WTC11 (cell line): ENCODE results near the gene SAMD4A. TPM values are rescaled to one million over a fixed set of nuclear protein-coding genes. Genes with fewer than 3 reads are reported as not detected.
A peak's percentile ranks its signal among the peaks of the same experiment; 100 is the strongest.

Experiments used
- ATAC-seq: fragments of 200-7000 bp; cut with Tn5 transposase; 2 replicates; pipeline ENCODE4 v1.10.0; 2021; ENCODE audit warnings: mild to moderate bottlenecking, moderate library complexity
- CTCF ChIA-PET: fragments of 300-600 bp; sonication (Branson Sonifier 250); formaldehyde crosslinking; loops from one replicate; lab custom pipeline; 2021; ENCODE audit warnings: antibody characterized with exemption; lab: Charles Lee
- POLR2A ChIA-PET: fragments of 350-600 bp; sonication (Branson Sonifier 250); formaldehyde crosslinking; loops from one replicate; lab custom pipeline; 2021; ENCODE audit warnings: antibody characterized with exemption; lab: Charles Lee
- DNase-seq: peaks from one replicate; pipeline ENCODE4 v3.0.0; 2021; ENCODE audit warnings: low spot score
- H3K27ac Mint-ChIP-seq: 2 replicates; pipeline ENCODE4 v1.8.0; 2021; ENCODE audit warnings: mixed read lengths
- H3K27me3 Mint-ChIP-seq: 2 replicates; pipeline ENCODE4 v1.8.0; 2021; ENCODE audit warnings: low read depth, mild to moderate bottlenecking, moderate library complexity, mixed read lengths
- H3K36me3 Mint-ChIP-seq: 2 replicates; pipeline ENCODE4 v1.8.0; 2021; ENCODE audit warnings: mixed read lengths
- H3K4me1 Mint-ChIP-seq: 2 replicates; pipeline ENCODE4 v1.8.0; 2022; ENCODE audit warnings: mixed read lengths
- H3K4me3 Mint-ChIP-seq: 2 replicates; pipeline ENCODE4 v1.8.0; 2021; ENCODE audit warnings: mild to moderate bottlenecking, moderate library complexity, mixed read lengths
- H3K9me3 Mint-ChIP-seq: 2 replicates; pipeline ENCODE4 v1.8.0; 2021; ENCODE audit warnings: mixed read lengths
- CBFB ChIP-seq: sonication (generic); formaldehyde crosslinking; IDR thresholded peaks from 2 replicates; pipeline ENCODE4 v1.8.1; 2022; ENCODE audit warnings: mild to moderate bottlenecking, low read depth, missing genetic modification reagents
- EMX1 ChIP-seq: fragments of 250-450 bp; sonication (Bioruptor Pico); IDR thresholded peaks from 2 replicates; pipeline ENCODE4 v1.8.0; 2021; ENCODE audit warnings: mild to moderate bottlenecking
- IRF2 ChIP-seq: sonication (generic); formaldehyde crosslinking; IDR thresholded peaks from 2 replicates; pipeline ENCODE4 v1.8.0; 2022; ENCODE audit warnings: low read depth, missing genetic modification reagents, borderline replicate concordance
- JUN ChIP-seq: sonication (generic); formaldehyde crosslinking; IDR thresholded peaks from 2 replicates; pipeline ENCODE4 v1.8.0; 2023; ENCODE audit warnings: mild to moderate bottlenecking, missing genetic modification reagents
- total RNA-seq: library from RNA; stranded (reverse); gene quantifications from 3 replicates; pipeline ENCODE4 v1.2.3, GENCODE V29; 2021
- TF ChIP-seq, protein P1 (sequence below): fragments of 200-600 bp; IDR thresholded peaks from 2 replicates; pipeline ENCODE4 v1.8.0; 2022; ENCODE audit warnings: antibody characterized with exemption
- TF ChIP-seq, protein P2 (sequence below): sonication (generic); formaldehyde crosslinking; IDR thresholded peaks from 2 replicates; pipeline ENCODE4 v1.8.0; 2023; ENCODE audit warnings: missing genetic modification reagents, mild to moderate bottlenecking, borderline replicate concordance
- TF ChIP-seq, protein P3 (sequence below): sonication (generic); formaldehyde crosslinking; IDR thresholded peaks from 2 replicates; pipeline ENCODE4 v1.8.1; 2023; ENCODE audit warnings: mild to moderate bottlenecking, missing genetic modification reagents, borderline replicate concordance
- TF ChIP-seq, protein P4 (sequence below): sonication (generic); formaldehyde crosslinking; IDR thresholded peaks from 2 replicates; pipeline ENCODE4 v1.8.0; 2022; ENCODE audit warnings: mild to moderate bottlenecking, missing genetic modification reagents
- TF ChIP-seq, protein P5 (sequence below): sonication (generic); formaldehyde crosslinking; IDR thresholded peaks from 2 replicates; pipeline ENCODE4 v1.8.0; 2022; ENCODE audit warnings: mild to moderate bottlenecking, missing genetic modification reagents
- TF ChIP-seq, protein P6 (sequence below): sonication (generic); formaldehyde crosslinking; IDR thresholded peaks from 2 replicates; pipeline ENCODE4 v1.8.1; 2023; ENCODE audit warnings: mild to moderate bottlenecking, missing genetic modification reagents, moderate library complexity

The SAMD4A gene
- total RNA-seq, 1 experiment from 2014 or later: 6.0 TPM

DNA sequence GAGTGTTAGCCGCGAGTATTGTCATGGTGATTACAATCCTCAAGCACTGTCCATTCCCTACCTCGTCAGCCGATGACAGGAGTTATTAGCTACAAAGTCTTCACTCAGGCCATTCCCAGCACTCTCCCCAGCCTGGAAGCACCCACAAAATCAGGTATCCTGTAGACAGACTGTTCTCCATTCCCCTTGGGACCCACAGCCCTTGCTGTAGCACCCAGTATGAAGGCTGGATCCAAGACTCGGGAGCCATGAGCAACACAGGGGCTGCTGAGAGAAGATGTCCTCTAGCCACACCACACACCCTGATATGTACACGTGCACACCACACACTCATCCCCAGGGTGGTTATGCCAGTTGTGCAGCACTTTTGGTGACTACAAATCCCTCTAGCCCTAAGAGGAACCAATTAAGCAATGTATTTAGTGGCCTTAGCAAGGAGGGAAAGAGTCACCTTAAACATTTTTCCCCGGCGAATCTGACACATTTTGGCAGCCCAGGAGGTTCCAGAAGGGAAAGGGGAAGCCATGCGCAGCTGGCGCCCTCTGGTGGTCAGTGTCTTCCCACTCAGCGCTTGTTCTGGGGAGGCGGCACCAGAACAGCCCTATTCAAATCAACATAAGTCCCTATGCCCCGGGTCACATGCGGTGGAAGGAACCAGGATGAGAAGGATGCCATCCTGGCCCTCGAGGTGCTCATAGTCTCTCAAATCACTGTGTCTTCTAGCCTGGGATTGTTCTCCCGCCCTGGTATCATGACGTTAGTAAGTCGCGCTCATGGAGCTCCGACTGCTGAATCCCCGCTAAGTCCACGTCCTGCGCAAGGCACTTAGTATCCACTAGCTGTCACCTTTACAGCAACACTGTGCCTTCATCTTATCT lies 238.8 kb downstream of the SAMD4A start:
- CTCF ChIA-PET: interaction anchor here (0.6 to 5.5 kb wide), 25 partner anchors 8 to 449 kb away, joined by 3 to 51 read pairs (median 5); partner anchors contain the start of genes CGRRF1, GCH1 and SAMD4A
- POLR2A ChIA-PET: interaction anchor here (0.5 to 1.8 kb wide), 4 partner anchors 23 to 240 kb away, joined by 3 to 6 read pairs (median 4); no protein-coding TSS in a partner anchor
- Mint-ChIP-seq H3K4me1 (peaks cover 21% of the 10 kb centered on the region), H3K27me3 (peaks cover 9% of the 10 kb centered on the region), H3K9me3 (peaks cover 6% of the 10 kb centered on the region), H3K27ac (no peak overlapping the region), H3K4me3 (no peak overlapping the region), H3K36me3 (no peaks in the 10 kb centered on the region)
- TF ChIP-seq, protein P1, sequence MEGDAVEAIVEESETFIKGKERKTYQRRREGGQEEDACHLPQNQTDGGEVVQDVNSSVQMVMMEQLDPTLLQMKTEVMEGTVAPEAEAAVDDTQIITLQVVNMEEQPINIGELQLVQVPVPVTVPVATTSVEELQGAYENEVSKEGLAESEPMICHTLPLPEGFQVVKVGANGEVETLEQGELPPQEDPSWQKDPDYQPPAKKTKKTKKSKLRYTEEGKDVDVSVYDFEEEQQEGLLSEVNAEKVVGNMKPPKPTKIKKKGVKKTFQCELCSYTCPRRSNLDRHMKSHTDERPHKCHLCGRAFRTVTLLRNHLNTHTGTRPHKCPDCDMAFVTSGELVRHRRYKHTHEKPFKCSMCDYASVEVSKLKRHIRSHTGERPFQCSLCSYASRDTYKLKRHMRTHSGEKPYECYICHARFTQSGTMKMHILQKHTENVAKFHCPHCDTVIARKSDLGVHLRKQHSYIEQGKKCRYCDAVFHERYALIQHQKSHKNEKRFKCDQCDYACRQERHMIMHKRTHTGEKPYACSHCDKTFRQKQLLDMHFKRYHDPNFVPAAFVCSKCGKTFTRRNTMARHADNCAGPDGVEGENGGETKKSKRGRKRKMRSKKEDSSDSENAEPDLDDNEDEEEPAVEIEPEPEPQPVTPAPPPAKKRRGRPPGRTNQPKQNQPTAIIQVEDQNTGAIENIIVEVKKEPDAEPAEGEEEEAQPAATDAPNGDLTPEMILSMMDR: peak; percentile 95
- TF ChIP-seq, protein P2, sequence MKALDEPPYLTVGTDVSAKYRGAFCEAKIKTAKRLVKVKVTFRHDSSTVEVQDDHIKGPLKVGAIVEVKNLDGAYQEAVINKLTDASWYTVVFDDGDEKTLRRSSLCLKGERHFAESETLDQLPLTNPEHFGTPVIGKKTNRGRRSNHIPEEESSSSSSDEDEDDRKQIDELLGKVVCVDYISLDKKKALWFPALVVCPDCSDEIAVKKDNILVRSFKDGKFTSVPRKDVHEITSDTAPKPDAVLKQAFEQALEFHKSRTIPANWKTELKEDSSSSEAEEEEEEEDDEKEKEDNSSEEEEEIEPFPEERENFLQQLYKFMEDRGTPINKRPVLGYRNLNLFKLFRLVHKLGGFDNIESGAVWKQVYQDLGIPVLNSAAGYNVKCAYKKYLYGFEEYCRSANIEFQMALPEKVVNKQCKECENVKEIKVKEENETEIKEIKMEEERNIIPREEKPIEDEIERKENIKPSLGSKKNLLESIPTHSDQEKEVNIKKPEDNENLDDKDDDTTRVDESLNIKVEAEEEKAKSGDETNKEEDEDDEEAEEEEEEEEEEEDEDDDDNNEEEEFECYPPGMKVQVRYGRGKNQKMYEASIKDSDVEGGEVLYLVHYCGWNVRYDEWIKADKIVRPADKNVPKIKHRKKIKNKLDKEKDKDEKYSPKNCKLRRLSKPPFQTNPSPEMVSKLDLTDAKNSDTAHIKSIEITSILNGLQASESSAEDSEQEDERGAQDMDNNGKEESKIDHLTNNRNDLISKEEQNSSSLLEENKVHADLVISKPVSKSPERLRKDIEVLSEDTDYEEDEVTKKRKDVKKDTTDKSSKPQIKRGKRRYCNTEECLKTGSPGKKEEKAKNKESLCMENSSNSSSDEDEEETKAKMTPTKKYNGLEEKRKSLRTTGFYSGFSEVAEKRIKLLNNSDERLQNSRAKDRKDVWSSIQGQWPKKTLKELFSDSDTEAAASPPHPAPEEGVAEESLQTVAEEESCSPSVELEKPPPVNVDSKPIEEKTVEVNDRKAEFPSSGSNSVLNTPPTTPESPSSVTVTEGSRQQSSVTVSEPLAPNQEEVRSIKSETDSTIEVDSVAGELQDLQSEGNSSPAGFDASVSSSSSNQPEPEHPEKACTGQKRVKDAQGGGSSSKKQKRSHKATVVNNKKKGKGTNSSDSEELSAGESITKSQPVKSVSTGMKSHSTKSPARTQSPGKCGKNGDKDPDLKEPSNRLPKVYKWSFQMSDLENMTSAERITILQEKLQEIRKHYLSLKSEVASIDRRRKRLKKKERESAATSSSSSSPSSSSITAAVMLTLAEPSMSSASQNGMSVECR (CRISPR knock-in tag): 0 out of 2 replicates have a peak, but pooled peaks have one; percentile 26
- TF ChIP-seq, protein P3, sequence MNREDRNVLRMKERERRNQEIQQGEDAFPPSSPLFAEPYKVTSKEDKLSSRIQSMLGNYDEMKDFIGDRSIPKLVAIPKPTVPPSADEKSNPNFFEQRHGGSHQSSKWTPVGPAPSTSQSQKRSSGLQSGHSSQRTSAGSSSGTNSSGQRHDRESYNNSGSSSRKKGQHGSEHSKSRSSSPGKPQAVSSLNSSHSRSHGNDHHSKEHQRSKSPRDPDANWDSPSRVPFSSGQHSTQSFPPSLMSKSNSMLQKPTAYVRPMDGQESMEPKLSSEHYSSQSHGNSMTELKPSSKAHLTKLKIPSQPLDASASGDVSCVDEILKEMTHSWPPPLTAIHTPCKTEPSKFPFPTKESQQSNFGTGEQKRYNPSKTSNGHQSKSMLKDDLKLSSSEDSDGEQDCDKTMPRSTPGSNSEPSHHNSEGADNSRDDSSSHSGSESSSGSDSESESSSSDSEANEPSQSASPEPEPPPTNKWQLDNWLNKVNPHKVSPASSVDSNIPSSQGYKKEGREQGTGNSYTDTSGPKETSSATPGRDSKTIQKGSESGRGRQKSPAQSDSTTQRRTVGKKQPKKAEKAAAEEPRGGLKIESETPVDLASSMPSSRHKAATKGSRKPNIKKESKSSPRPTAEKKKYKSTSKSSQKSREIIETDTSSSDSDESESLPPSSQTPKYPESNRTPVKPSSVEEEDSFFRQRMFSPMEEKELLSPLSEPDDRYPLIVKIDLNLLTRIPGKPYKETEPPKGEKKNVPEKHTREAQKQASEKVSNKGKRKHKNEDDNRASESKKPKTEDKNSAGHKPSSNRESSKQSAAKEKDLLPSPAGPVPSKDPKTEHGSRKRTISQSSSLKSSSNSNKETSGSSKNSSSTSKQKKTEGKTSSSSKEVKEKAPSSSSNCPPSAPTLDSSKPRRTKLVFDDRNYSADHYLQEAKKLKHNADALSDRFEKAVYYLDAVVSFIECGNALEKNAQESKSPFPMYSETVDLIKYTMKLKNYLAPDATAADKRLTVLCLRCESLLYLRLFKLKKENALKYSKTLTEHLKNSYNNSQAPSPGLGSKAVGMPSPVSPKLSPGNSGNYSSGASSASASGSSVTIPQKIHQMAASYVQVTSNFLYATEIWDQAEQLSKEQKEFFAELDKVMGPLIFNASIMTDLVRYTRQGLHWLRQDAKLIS (CRISPR knock-in tag): no peak
- TF ChIP-seq, protein P4, sequence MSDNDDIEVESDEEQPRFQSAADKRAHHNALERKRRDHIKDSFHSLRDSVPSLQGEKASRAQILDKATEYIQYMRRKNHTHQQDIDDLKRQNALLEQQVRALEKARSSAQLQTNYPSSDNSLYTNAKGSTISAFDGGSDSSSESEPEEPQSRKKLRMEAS (CRISPR knock-in tag): peak; percentile 68
- TF ChIP-seq CBFB (CRISPR knock-in tag): no peak; the same call in 1 of the 2 replicates
- TF ChIP-seq, protein P5, sequence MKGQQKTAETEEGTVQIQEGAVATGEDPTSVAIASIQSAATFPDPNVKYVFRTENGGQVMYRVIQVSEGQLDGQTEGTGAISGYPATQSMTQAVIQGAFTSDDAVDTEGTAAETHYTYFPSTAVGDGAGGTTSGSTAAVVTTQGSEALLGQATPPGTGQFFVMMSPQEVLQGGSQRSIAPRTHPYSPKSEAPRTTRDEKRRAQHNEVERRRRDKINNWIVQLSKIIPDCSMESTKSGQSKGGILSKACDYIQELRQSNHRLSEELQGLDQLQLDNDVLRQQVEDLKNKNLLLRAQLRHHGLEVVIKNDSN (CRISPR knock-in tag): peak; percentile 52; the same call in 1 of the 2 replicates
- TF ChIP-seq, protein P6, sequence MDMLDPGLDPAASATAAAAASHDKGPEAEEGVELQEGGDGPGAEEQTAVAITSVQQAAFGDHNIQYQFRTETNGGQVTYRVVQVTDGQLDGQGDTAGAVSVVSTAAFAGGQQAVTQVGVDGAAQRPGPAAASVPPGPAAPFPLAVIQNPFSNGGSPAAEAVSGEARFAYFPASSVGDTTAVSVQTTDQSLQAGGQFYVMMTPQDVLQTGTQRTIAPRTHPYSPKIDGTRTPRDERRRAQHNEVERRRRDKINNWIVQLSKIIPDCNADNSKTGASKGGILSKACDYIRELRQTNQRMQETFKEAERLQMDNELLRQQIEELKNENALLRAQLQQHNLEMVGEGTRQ (CRISPR knock-in tag): peak; percentile 42; the same call in 1 of the 2 replicates
- DNase-seq (peak; percentile 93), ATAC-seq (peak; percentile 85)

DNA sequence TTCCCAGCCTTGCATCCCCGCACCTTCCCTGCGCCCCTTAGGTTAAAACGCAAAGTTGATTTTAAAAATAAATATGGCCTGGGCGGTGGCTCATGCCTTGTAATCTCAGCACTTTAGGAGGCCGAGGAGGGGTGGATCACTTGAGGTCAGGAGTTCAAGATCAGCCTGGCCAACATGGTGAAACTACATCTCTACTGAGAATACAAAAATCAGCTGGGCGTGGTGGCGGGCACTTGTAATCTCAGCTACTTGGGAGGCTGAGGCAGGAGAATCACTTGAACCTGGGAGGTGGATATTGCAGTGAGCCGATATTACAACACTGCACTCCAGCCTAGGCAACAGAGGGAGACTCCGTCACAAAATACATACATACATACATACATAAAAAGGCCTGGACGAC lies 239.7 kb downstream of the SAMD4A start:
- DNase-seq (no peak), ATAC-seq (no peak)
- TF ChIP-seq EMX1 (CRISPR knock-in tag) (no peak), IRF2 (CRISPR knock-in tag) (no peak), JUN (CRISPR knock-in tag) (no peak)
- TF ChIP-seq, protein P6 (CRISPR knock-in tag): no peak
- no peak overlapping the region for H3K4me3 Mint-ChIP-seq
- no peaks in the 10 kb centered on the region for H3K36me3 Mint-ChIP-seq
- H3K27me3 Mint-ChIP-seq: peaks cover 8% of the 10 kb centered on the region
- peaks cover 3% of the 10 kb centered on the region for H3K9me3 Mint-ChIP-seq
- ChIA-PET CTCF (interaction anchor here (0.6 to 5.5 kb wide), 16 partner anchors 8 to 450 kb away, joined by 3 to 51 read pairs (median 5); partner anchors contain the start of genes CGRRF1 and SAMD4A), POLR2A (interaction anchor here (0.5 kb wide), 1 partner anchor 54 kb away, joined by 5 read pairs; no protein-coding TSS in a partner anchor)
- H3K27ac Mint-ChIP-seq: no peak overlapping the region
- peaks cover 21% of the 10 kb centered on the region for H3K4me1 Mint-ChIP-seq
